NCI-H69 (cell line): ENCODE results near the gene GRB2.
"Not testable (repeated sequence)": the region's sequence is repeated elsewhere in the genome, so short reads cannot be mapped to it uniquely, and the experiment has no call there.

Experiments used
- DNase-seq: peaks from one replicate; lab custom pipeline; 2025; lab: John Stamatoyannopoulos, UW

The GRB2 gene

GRCh38 chr17:75318615-75319222, 86.8 kb downstream of the GRB2 start:
- DNase-seq, result no peak

DNA sequence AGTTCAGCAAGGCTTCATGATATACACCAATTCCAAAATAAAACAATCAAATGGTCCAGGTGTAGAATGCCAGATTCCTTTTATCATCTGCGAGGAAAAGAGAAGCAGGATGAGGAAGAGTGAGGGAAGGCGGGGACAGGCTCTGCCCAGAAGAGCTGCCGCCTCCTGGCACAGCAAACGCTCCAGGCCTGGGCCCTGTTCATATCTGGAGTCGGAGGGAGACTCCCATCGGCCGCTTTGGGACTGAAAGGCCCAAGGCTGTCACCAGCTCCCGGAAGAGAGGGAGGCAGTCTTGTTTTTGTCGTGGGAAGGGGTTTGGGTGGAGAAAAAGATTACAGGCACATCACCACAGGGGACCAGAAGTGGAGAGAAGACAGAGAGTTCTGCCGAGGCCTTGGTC, 87.3 kb downstream of the GRB2 start:
- DNase-seq, result no peak

DNA sequence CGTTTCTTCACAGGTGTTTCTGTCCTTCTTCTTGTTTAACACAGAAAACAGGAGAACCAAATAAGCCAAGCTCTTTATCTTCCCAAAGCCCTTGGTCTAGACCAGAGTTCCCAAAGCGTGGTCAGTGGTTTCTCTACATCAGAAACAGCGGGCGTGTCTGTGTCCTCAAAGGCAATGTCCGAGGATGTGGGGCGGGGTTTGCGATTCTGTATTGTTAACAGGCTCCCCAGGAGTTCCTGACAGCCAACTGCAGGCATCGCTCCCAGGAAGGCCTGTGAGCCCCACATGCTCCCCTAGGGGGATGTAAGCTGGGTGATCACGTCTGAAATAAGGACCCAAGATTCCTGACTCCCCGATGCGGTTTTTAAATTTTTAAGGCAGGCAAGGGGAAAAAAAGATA, 87.8 kb downstream of the GRB2 start:
- DNase-seq, result no peak

- DNase-seq, result no peak
Measured at GRCh38 chr17:75316253-75316652, 89.2 kb downstream of the GRB2 start.

- DNase-seq, result no peak
Measured at GRCh38 chr17:75315541-75316243, 89.8 kb downstream of the GRB2 start.

DNA sequence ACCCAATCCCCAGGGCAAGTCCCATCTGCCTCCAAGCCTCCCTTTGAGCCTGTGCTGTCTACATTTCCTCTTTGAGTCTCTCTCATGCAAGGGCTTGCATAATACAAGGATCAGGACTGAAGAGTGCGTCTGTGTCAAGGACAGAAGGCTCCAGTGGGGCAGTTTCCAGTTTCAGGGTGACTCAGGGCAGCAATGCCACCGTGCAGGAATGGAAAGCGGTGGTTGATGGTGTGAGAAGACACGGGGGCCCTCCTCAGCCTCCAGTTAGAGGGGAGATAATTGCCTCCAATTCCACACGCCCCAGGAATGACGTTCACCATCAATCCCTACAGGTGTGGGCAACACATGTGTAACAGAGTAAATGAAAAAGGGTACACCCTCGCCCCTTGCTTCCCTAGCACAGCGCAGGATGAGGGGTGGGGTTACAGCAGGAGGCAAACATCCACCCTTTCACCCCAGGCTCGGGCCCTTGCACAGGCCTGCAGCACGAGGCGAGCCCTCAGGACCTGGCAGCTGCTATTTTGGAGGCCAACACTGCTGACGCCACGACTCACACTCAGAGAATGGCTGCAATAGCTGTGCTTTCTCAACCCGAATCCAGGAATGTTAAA, 91.4 kb downstream of the GRB2 start:
- no peak for DNase-seq

- DNase-seq, result peak; percentile 64
Measured at GRCh38 chr17:75308732-75309629, 96.5 kb downstream of the GRB2 start.

- DNase-seq, result no peak
Measured at GRCh38 chr17:75307957-75308731, 97.3 kb downstream of the GRB2 start.

GRCh38 chr17:75301502-75302206, 103.8 kb downstream of the GRB2 start:
- DNase-seq, result no peak

GRCh38 chr17:75301049-75301448, 104.4 kb downstream of the GRB2 start:
- DNase-seq, result no peak

GRCh38 chr17:75300280-75300679, 105.2 kb downstream of the GRB2 start:
- DNase-seq, result no peak

DNA sequence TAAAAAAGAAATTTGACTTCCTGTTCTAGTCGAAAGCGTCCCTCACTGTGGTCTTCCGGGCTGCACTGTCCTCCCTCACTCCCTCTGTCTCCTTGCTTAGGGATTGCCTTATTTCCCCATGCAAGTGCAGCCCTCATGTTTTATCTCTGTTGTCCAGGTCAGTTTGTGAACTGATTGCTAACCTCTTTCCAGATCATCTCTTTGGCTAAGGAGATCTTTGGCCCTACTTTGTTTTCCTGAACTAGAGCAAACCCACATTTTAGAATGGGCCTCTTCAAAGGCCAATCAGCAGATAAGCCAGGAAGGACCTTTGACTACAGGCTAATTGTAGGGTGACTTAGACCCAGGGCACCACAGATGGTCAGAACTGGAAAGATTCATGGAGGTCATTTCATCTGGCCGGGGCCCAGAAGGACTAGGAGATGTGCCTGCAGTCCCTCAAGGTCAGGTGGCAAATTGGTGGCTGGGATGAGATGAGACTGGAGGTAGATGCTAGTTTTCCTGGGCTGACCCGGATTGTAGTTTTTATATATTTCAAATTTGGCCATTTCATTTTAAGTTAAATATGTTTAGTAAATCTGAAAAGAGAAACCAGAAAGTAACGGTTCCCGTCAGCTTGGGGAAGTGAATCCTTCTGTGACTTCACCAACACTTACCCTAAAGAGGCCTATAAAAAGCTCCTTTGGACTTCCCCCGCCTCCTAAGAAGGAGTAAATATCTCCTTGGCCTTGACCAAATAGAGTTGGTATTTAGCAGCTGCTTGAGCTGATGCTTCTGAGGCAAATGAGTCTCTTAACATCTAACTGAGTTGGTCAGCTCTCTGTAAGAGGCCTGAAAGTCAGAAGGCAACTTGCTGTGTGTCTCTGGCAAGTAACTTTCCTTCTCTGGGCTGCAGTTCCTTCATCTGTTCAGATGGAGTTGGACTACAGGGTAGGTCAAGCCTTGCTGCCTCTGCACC, 110.0 kb downstream of the GRB2 start:
- no peak for DNase-seq

GRCh38 chr17:75292810-75293448, 112.5 kb downstream of the GRB2 start:
- DNase-seq, result not testable (repeated sequence)

GRCh38 chr17:75289832-75290337, 115.6 kb downstream of the GRB2 start:
- DNase-seq, result peak; percentile 57

GRCh38 chr17:75289115-75289831, 116.2 kb downstream of the GRB2 start, which contains the start of gene SLC25A19:
Gene SLC25A19 (minus strand): TSS chr17:75289433. CDS start chr17:75286764, 2,669 bp downstream.
- DNase-seq, result peak; percentile 99

GRCh38 chr17:75288770-75289114, 116.7 kb downstream of the GRB2 start:
- peak; percentile 91 for DNase-seq

- no peak for DNase-seq
Measured at GRCh38 chr17:75288359-75288758, 117.1 kb downstream of the GRB2 start.

GRCh38 chr17:75287221-75287620, 118.3 kb downstream of the GRB2 start:
- no peak for DNase-seq
